SU-DHL-6 (cell line): ENCODE measurements around the gene AKAP6.
A peak's percentile ranks its signal among the peaks of the same experiment; 100 is the strongest.

Experiments used
- EZH2phosphoT487 ChIP-seq: fragments of 200-600 bp; sonication (generic), shearing (Covaris generic); conservative IDR thresholded peaks from 2 replicates; pipeline ENCODE4 v1.6.1; 2018; ENCODE audit warnings: mild to moderate bottlenecking, antibody characterized with exemption, low read length, moderate library complexity, mixed read lengths
- TF ChIP-seq, protein P1 (sequence below): fragments of 200-600 bp; sonication (generic); IDR thresholded peaks from one replicate; pipeline ENCODE4 v1.5.1; 2017; ENCODE audit warnings: antibody characterized with exemption, mild to moderate bottlenecking, low read length, moderate library complexity; ENCODE audit not compliant: insufficient read depth, poor library complexity, severe bottlenecking

GRCh38 chr14:32469388-32470160, 140.5 kb downstream of the AKAP6 start:
- TF ChIP-seq, protein P1, sequence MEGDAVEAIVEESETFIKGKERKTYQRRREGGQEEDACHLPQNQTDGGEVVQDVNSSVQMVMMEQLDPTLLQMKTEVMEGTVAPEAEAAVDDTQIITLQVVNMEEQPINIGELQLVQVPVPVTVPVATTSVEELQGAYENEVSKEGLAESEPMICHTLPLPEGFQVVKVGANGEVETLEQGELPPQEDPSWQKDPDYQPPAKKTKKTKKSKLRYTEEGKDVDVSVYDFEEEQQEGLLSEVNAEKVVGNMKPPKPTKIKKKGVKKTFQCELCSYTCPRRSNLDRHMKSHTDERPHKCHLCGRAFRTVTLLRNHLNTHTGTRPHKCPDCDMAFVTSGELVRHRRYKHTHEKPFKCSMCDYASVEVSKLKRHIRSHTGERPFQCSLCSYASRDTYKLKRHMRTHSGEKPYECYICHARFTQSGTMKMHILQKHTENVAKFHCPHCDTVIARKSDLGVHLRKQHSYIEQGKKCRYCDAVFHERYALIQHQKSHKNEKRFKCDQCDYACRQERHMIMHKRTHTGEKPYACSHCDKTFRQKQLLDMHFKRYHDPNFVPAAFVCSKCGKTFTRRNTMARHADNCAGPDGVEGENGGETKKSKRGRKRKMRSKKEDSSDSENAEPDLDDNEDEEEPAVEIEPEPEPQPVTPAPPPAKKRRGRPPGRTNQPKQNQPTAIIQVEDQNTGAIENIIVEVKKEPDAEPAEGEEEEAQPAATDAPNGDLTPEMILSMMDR: peak; percentile 37
- no peak for TF ChIP-seq EZH2phosphoT487
